Liver (tissue), 3 donors: Measurements from ENCODE around the gene EFCAB12.

Experiments
- CTCF ChIP-seq: fragments of 150-350 bp; IDR thresholded peaks from 2 replicates; pipeline ENCODE4 v1.5.1; 2017; ENCODE audit warnings: improper control_type of control experiment, low read depth, low read length; ENCODE audit not compliant: missing input control
- EGR1 ChIP-seq, 2 donors: IDR thresholded peaks; 2 replicates each; pipeline ENCODE4 v1.6.1; 2016 to 2018; ENCODE audit warnings: antibody characterized with exemption in 2 of 2, low read depth in 2 of 2
- FOXA1 ChIP-seq: IDR thresholded peaks from 2 replicates; pipeline ENCODE4 v1.6.1; 2016; ENCODE audit warnings: antibody characterized with exemption
- GABPA ChIP-seq, 2 donors: IDR thresholded peaks in 1 of 2; conservative IDR thresholded peaks in 1 of 2; 2 replicates each; pipeline ENCODE4 v1.6.1; 2016; ENCODE audit warnings: antibody characterized with exemption in 2 of 2, mild to moderate bottlenecking in 1 of 2, moderate library complexity in 1 of 2
- HNF4A ChIP-seq, 2 donors: conservative IDR thresholded peaks; 2 replicates each; pipeline ENCODE4 v1.6.1; 2016; ENCODE audit warnings: antibody characterized with exemption in 2 of 2, mild to moderate bottlenecking in 2 of 2
- JUND ChIP-seq, 2 donors: IDR thresholded peaks; 2 replicates each; pipeline ENCODE4 v1.6.1; 2016; ENCODE audit warnings: antibody characterized with exemption in 2 of 2
- MAX ChIP-seq: IDR thresholded peaks from 2 replicates; pipeline ENCODE4 v1.6.1; 2016; ENCODE audit warnings: antibody characterized with exemption
- RAD21 ChIP-seq, 2 donors: IDR thresholded peaks; 2 replicates each; pipeline ENCODE4 v1.6.1; 2016; ENCODE audit warnings: antibody characterized with exemption in 2 of 2, mild to moderate bottlenecking in 2 of 2
- REST ChIP-seq: IDR thresholded peaks from 2 replicates; pipeline ENCODE4 v1.6.1; 2016; ENCODE audit warnings: antibody characterized with exemption, mild to moderate bottlenecking
- SP1 ChIP-seq: IDR thresholded peaks from 2 replicates; pipeline ENCODE4 v1.6.1; 2018; ENCODE audit warnings: antibody characterized with exemption, mild to moderate bottlenecking
- TAF1 ChIP-seq: conservative IDR thresholded peaks from 2 replicates; pipeline ENCODE4 v1.6.1; 2016; ENCODE audit warnings: antibody characterized with exemption, mild to moderate bottlenecking
- YY1 ChIP-seq: IDR thresholded peaks from 2 replicates; pipeline ENCODE4 v1.6.1; 2016; ENCODE audit warnings: antibody characterized with exemption, mild to moderate bottlenecking
- ZBTB33 ChIP-seq: IDR thresholded peaks from 2 replicates; pipeline ENCODE4 v1.6.1; 2016; ENCODE audit warnings: antibody characterized with exemption
- donor health status: healthy.
- donor health status: healthy.

GRCh38 chr3:129410971-129411370 is 17.5 kb downstream of the EFCAB12 start:
- TF ChIP-seq CTCF (no peak), TAF1 (no peak), RAD21 (IDR thresholded peaks at IDR 0.05) (no peak), EGR1 (IDR thresholded peaks at IDR 0.05; ENCODE audit: low read depth in 2 of 2) (no peak), JUND (IDR thresholded peaks at IDR 0.05) (no peak), REST (no peak), FOXA1 (no peak), ZBTB33 (no peak), SP1 (no peak), GABPA (IDR thresholded peaks at IDR 0.05 in 1 of 2, conservative IDR thresholded peaks at IDR 0.05 in 1 of 2) (no peak), YY1 (no peak), MAX (no peak), HNF4A (conservative IDR thresholded peaks at IDR 0.05) (no peak)
